NOMO-1 treated with dmso at 0.1 percent for 144 hours (cell line): Measurements from ENCODE around the gene TMEM238.
"Not testable (repeated sequence)": the region's sequence is repeated elsewhere in the genome, so short reads cannot be mapped to it uniquely, and the experiment has no call there.

Experiments
- DNase-seq: peaks from one replicate; lab custom pipeline; 2025; ENCODE audit not compliant: unreplicated experiment; lab: John Stamatoyannopoulos, UW

The TMEM238 gene

GRCh38 chr19:55384131-55384919 lies at the start of gene TMEM238:
TSS of gene TMEM238 (minus strand) at chr19:55384292. CDS start at chr19:55384259, 33 bp downstream.
- DNase-seq, result peak; percentile 25

GRCh38 chr19:55433292-55433691 lies 49.2 kb upstream of the TMEM238 start:
- DNase-seq, result no peak

- no peak for DNase-seq
Observed at GRCh38 chr19:55432241-55432959, 48.3 kb upstream of the TMEM238 start.

- no peak for DNase-seq
Observed at GRCh38 chr19:55431183-55431582, 47.1 kb upstream of the TMEM238 start.

- DNase-seq, result no peak
Observed at GRCh38 chr19:55426042-55426441, 42.0 kb upstream of the TMEM238 start.

- DNase-seq, result no peak
Observed at GRCh38 chr19:55424518-55424917, 40.4 kb upstream of the TMEM238 start.

GRCh38 chr19:55423225-55424005 lies 39.3 kb upstream of the TMEM238 start:
- DNase-seq, result no peak

- DNase-seq, result not testable (repeated sequence)
Observed at GRCh38 chr19:55421281-55421680, 37.2 kb upstream of the TMEM238 start.

GRCh38 chr19:55419624-55420236 lies 35.6 kb upstream of the TMEM238 start:
- no peak for DNase-seq

GRCh38 chr19:55419103-55419502 lies 35.0 kb upstream of the TMEM238 start:
- DNase-seq, result no peak

- no peak for DNase-seq
Observed at GRCh38 chr19:55418185-55418584, 34.1 kb upstream of the TMEM238 start.

- DNase-seq, result no peak
Observed at GRCh38 chr19:55410168-55410567, 26.1 kb upstream of the TMEM238 start.

GRCh38 chr19:55409179-55409578 lies 25.1 kb upstream of the TMEM238 start:
- not testable (repeated sequence) for DNase-seq

GRCh38 chr19:55408533-55408872 lies 24.4 kb upstream of the TMEM238 start:
- no peak for DNase-seq

GRCh38 chr19:55407800-55408532 lies 23.9 kb upstream of the TMEM238 start:
- DNase-seq, result peak; percentile 99

GRCh38 chr19:55407550-55407799 lies 23.4 kb upstream of the TMEM238 start, which contains the start of gene UBE2S:
TSS of gene UBE2S (minus strand) at chr19:55407788. CDS start at chr19:55407589, 199 bp downstream.
- not testable (repeated sequence) for DNase-seq

- no peak for DNase-seq
Observed at GRCh38 chr19:55406826-55407549, 22.9 kb upstream of the TMEM238 start.

- DNase-seq, result no peak
Observed at GRCh38 chr19:55406091-55406825, 22.2 kb upstream of the TMEM238 start.

GRCh38 chr19:55405638-55406037 lies 21.5 kb upstream of the TMEM238 start:
- DNase-seq, result no peak
